ENCODE measurements around the gene HLA-C.

The HLA-C gene

DNA sequence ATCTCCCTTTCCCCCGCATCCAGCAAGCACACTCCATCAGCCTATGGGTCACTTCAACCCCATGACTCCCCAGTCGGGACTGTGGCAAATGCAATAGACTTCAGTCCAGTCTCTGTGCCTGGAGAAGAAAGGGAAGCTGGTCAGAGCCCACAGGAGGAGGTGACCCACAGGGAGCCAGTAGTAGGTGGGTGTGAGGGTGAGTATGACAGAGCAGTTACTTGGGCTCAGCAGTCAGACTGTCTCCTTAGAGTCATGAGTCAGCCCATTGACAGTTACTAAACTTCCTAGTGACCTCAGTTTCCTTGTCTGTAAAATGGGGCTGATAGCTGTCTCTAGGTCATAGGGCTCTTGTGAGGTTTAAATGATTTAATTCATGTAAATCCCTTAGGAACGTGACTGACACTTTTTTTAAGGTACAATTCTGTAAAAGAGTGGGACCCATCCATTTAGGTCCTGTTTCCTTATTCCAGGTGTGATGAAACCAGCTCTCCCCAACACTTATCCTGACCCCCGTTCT is 33.9 kb upstream of the HLA-C start:
- TF ChIP-seq, protein P1, sequence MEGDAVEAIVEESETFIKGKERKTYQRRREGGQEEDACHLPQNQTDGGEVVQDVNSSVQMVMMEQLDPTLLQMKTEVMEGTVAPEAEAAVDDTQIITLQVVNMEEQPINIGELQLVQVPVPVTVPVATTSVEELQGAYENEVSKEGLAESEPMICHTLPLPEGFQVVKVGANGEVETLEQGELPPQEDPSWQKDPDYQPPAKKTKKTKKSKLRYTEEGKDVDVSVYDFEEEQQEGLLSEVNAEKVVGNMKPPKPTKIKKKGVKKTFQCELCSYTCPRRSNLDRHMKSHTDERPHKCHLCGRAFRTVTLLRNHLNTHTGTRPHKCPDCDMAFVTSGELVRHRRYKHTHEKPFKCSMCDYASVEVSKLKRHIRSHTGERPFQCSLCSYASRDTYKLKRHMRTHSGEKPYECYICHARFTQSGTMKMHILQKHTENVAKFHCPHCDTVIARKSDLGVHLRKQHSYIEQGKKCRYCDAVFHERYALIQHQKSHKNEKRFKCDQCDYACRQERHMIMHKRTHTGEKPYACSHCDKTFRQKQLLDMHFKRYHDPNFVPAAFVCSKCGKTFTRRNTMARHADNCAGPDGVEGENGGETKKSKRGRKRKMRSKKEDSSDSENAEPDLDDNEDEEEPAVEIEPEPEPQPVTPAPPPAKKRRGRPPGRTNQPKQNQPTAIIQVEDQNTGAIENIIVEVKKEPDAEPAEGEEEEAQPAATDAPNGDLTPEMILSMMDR (IDR thresholded peaks at IDR 0.05) = no peak

DNA sequence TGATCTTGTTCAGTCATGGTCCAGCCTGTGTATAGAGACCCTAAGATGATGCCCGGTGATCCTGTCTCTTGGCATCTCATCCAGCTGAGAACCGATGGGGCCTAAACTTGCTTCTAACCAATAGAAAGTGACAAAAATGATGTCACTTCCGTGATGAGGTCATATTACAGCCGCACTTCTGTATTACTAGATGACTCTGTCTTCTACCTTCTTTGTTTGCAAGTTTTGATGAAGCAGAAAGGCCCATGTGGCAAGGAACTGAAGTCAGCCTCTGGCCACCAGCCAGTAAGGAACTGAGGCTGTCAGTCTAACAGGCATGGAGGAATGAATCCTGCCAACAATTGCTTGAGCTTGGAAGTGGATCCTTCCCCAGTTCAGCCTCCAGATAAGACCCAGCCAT is 32.8 kb upstream of the HLA-C start:
- TF ChIP-seq, protein P1 (IDR thresholded peaks at IDR 0.05) = no peak

DNA sequence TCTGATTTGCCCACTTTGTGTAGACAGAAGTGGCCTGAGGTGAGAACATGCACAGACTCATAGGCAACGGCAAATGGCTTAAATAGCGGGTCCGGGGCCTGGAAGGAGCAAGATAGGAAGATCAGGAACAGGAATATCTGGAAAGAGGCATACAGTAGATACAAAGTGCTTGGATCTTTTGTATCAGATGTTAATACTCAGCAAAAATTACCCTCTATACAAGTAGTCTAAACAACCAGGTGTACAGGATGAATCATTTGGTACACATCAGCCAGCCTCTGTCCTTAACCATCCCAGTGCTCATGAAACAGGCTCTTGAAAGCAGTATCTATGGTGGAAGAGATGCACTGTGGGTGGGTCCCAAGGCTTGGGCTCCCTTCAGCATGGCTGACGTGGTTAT is 28.9 kb upstream of the HLA-C start:
- TF ChIP-seq, protein P1 (IDR thresholded peaks at IDR 0.05) = no peak

DNA sequence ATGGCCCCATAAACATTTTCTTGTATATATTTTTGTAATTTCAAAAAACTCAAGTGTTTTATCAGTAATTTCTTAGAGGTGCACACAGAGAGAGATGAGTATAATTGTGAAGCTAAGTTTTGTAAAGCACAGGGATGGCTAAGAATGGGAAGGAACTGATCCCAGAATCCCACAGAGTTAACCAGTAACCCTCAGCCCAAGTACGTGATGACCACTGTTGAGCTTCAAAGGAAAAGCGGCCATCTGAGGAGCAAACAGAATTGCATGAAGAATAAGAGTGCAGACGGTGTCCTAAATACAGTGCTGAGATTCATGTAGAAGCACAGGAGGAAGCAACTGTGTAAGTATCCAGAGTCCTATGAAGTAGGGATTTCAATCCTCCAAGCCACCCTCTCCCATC is 28.1 kb upstream of the HLA-C start:
- TF ChIP-seq, protein P1 (IDR thresholded peaks at IDR 0.05) = no peak

DNA sequence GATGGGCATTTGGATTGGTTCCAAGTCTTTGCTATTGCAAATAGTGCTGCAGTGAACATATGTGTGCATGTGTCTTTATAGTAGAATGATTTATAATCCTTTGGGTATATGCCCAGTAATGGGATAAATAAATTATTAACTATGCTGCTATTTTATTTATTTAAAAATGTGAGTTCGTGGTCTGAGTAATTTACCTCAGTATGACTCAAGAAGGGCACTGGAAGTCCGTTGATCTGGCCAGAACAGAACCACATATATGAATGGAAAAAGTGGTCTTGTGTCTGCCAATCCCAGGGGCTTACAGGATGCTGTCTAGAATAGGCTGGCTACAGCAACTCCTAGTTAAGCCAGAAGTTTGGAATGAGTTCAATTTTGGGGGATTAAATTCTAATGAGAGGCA is 27.6 kb upstream of the HLA-C start:
- TF ChIP-seq, protein P1 (IDR thresholded peaks at IDR 0.05) = no peak

DNA sequence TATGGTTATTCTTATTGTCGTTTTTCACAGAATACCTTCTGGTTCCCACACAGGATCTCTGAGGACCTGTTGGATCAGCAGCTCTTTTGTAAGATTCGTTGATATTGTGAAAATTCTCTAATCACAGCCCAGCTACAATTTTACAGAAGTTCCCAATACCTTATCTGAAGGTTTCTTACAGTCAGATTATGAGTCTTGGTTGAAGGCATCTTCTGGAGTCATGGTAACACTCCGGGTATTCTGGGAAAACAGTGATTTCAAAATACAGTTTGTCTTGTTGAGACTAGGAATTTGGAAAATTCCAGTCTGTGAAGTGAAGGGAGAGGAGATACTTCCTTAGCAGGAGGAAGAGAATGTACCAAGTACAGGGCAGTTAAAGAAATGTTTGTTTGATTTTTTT is 22.2 kb upstream of the HLA-C start:
- TF ChIP-seq, protein P1 (IDR thresholded peaks at IDR 0.05) = no peak

DNA sequence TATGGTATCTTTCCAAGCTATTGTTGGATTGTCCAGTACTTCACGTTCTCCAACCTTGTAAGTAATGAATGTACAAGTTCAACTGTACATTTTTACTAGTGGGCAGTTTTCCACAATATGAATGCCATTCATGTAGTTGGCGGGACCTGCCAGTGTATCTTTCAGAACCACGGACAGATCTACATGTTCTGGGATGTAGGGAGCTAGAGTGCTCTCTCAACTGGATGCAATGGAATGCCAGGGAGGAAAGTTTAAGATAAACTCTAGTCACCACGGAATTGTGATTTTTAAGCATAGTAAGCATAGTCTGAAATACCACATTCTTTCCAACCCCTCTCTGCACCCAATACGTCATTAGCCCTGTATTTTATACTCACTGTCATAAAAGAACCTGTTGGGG is 21.5 kb upstream of the HLA-C start:
- TF ChIP-seq, protein P1 (IDR thresholded peaks at IDR 0.05) = no peak

DNA sequence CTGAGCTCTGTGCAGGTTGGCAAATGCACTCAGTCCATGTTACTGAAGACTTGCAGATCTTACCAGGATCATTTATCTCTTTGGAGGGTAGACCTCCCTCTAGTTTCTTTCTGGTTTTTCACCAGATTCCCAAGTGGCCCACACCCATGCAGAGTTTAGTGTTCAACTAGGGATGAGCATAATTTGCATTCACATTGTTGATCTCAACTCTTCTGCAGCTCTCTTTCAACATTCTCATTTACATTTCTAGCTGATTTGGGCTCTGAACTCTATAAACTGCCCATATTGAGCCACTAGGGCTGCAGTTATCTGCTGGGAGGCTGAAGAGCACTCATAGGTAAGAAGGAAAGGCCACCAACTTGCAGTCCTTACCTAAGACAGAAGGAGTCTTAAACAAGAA is 17.9 kb upstream of the HLA-C start:
- TF ChIP-seq, protein P1 (IDR thresholded peaks at IDR 0.05) = no peak
